Nephron (organoid): ENCODE results near the gene NAP1L2.

Experiments used
- H3K27ac Mint-ChIP-seq, 3 experiments: 2 replicates each; pipeline ENCODE4 v1.8.0; 2020; ENCODE audit warnings: mixed read lengths in 3 of 3, mild to moderate bottlenecking in 2 of 3, moderate library complexity in 1 of 3
- H3K27me3 Mint-ChIP-seq: 2 replicates; pipeline ENCODE4 v1.8.0; 2021; ENCODE audit warnings: low read depth, mild to moderate bottlenecking, moderate library complexity, mixed read lengths
- H3K36me3 Mint-ChIP-seq: 2 replicates; pipeline ENCODE4 v1.8.0; 2020; ENCODE audit warnings: low read depth, mixed read lengths
- H3K4me1 Mint-ChIP-seq: 2 replicates; pipeline ENCODE4 v1.8.0; 2020; ENCODE audit warnings: mixed read lengths
- H3K4me3 Mint-ChIP-seq, 3 experiments: 2 replicates each; pipeline ENCODE4 v1.8.0; 2020; ENCODE audit warnings: mild to moderate bottlenecking in 3 of 3, mixed read lengths in 3 of 3, moderate library complexity in 2 of 3
- H3K9me3 Mint-ChIP-seq: 2 replicates; pipeline ENCODE4 v1.8.0; 2020; ENCODE audit warnings: mixed read lengths
- TF ChIP-seq, protein P1 (sequence below), 3 experiments: fragments of 200-600 bp; sonication (generic); IDR thresholded peaks; one replicate each; pipeline ENCODE4 v1.5.0; 2021; ENCODE audit warnings: antibody characterized with exemption in 3 of 3; ENCODE audit not compliant: unreplicated experiment in 3 of 3

The NAP1L2 gene, protein sequence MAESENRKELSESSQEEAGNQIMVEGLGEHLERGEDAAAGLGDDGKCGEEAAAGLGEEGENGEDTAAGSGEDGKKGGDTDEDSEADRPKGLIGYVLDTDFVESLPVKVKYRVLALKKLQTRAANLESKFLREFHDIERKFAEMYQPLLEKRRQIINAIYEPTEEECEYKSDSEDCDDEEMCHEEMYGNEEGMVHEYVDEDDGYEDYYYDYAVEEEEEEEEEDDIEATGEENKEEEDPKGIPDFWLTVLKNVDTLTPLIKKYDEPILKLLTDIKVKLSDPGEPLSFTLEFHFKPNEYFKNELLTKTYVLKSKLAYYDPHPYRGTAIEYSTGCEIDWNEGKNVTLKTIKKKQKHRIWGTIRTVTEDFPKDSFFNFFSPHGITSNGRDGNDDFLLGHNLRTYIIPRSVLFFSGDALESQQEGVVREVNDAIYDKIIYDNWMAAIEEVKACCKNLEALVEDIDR

DNA sequence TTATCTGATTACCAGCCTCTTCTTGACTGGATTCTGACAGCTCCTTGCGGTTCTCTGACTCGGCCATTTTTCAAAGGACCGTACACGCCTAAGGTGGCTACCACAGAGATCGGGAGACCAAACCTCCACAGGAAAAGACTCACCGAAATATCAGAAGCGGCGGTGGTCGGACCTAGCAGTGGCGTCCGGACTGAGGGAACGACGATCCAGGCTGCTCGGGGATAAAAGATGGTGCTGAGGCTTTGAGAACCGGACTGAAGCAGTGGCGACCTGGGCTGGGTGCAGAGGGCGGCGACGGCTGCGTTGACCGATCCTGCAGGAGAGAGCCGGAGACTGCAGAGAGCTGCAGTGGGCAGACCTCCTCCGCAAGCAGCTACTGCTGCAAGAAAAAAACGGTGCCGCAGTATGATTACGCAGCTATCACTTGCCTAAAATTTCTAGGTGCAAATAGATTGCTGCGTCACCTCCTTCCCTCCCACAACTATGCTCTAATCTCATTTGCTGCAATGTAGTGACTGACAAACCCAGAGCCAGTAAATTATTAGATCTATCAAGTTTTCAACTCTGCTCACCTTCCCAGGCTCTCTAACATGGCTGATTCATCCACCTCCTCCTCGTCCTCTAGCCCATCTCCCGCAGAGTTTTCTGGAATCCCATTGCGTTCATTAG lies at the start of gene NAP1L2:
TSS of gene NAP1L2 (minus strand) at position 426 of the 669 bp plus-strand sequence. CDS start at position 67, 359 bp downstream.
- H3K4me1 Mint-ChIP-seq, result peaks cover 8% of the 10 kb centered on the region
- no peaks in the 10 kb centered on the region for H3K36me3 Mint-ChIP-seq
- TF ChIP-seq, protein P1, sequence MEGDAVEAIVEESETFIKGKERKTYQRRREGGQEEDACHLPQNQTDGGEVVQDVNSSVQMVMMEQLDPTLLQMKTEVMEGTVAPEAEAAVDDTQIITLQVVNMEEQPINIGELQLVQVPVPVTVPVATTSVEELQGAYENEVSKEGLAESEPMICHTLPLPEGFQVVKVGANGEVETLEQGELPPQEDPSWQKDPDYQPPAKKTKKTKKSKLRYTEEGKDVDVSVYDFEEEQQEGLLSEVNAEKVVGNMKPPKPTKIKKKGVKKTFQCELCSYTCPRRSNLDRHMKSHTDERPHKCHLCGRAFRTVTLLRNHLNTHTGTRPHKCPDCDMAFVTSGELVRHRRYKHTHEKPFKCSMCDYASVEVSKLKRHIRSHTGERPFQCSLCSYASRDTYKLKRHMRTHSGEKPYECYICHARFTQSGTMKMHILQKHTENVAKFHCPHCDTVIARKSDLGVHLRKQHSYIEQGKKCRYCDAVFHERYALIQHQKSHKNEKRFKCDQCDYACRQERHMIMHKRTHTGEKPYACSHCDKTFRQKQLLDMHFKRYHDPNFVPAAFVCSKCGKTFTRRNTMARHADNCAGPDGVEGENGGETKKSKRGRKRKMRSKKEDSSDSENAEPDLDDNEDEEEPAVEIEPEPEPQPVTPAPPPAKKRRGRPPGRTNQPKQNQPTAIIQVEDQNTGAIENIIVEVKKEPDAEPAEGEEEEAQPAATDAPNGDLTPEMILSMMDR (IDR thresholded peaks at IDR 0.05; ENCODE audit: unreplicated experiment in 3 of 3), result no peak
- peaks cover 5% of the 10 kb centered on the region for H3K9me3 Mint-ChIP-seq
- H3K27me3 Mint-ChIP-seq, result peaks cover 23% of the 10 kb centered on the region
- peak within 1 kb of the TSS; percentile 88 to 92 (median 90) for H3K4me3 Mint-ChIP-seq
- H3K27ac Mint-ChIP-seq, result peak within 1 kb of the TSS; percentile 55 to 71 (median 55)

DNA sequence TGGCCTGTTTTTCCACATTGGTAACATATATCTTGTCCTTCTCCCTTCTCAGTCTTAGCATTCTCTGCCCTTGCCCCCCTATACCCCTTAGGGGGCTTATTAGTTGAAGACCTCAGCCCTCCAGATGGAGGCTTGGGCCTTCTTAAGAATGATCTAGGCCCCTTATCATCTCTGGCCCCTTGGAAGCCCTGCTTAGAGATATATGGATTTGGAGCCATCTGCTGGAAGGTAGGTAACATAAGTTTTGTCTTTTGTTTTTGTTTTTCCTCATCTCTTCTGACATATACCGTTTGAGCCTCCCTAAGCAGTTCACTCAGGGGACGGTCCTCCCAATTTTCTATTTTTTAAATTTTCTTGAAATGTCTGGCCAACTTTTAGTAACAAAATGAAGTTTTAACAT lies 48.3 kb upstream of the NAP1L2 start:
- no peak overlapping the region for H3K27ac Mint-ChIP-seq
- no peaks in the 10 kb centered on the region for H3K4me1 Mint-ChIP-seq
- peaks cover 8% of the 10 kb centered on the region for H3K27me3 Mint-ChIP-seq
- H3K36me3 Mint-ChIP-seq, result no peaks in the 10 kb centered on the region
- TF ChIP-seq, protein P1 (IDR thresholded peaks at IDR 0.05; ENCODE audit: unreplicated experiment in 3 of 3), result peak in 2 of 3 experiments; percentile 11 to 17
- no peaks in the 10 kb centered on the region for H3K9me3 Mint-ChIP-seq
- no peak overlapping the region for H3K4me3 Mint-ChIP-seq

DNA sequence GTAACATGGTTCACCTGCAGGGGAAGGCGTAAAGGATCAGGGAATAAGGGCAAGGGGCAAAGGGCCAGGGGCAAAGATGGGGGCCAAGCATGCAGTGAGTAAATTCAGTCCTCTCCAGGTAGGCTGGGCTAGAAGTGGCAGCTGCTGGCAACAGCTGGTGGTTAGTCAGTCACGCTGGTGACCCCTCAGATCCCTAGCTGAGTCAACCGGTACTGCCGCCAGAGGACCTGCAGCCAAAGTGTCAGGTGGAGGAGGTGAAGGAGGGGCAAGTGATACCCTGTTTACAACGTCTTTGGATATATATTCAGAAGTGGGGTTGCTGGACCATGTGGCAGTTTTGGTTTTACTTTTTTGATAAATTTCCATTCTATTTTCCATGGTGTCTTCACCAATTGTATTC lies 24.6 kb upstream of the NAP1L2 start:
- Mint-ChIP-seq H3K36me3 (no peaks in the 10 kb centered on the region), H3K4me3 (no peak overlapping the region), H3K9me3 (peaks cover 2% of the 10 kb centered on the region), H3K27me3 (no peaks in the 10 kb centered on the region), H3K4me1 (no peaks in the 10 kb centered on the region), H3K27ac (no peak overlapping the region)
- TF ChIP-seq, protein P1 (IDR thresholded peaks at IDR 0.05; ENCODE audit: unreplicated experiment in 3 of 3), result no peak

DNA sequence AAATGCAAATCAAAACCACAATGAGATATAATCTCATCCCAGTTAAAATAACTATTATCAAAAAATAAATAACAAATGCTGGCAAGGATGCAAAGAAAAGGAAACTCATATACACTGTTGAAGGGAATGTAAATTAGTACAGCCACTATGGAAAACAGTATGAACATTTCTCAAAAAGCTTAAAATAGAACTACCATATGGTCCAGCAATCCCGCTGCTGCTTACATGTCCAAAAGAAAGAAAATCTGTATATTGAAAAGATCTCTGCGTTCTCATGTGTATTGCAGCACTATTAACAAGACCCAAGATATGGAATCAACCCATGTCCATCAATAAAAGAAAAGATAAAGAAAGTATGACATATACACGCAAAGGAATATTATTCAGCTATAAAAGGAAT lies 3.0 kb upstream of the NAP1L2 start:
- Mint-ChIP-seq H3K27me3 (peaks cover 19% of the 10 kb centered on the region), H3K9me3 (peaks cover 13% of the 10 kb centered on the region)

DNA sequence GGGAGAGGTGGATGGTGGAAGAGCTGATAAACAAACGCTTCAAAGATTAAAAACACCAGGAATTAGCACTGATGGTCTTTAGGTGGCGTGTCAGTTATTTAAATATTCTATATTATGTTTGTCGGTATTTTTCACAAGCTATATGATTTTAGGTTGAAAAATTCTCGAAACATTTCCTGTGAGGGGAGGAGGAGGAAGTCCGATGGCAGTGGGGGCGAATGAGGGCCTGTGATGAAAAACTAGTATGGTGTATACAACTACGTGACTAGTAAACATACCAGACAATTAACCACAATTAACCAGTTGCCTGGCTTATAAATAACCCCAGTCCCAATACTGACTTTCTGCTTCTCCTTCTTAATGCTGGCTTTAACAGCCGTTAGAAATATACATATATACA lies 595 bp upstream of the NAP1L2 start:
- TF ChIP-seq, protein P1 (IDR thresholded peaks at IDR 0.05; ENCODE audit: unreplicated experiment in 3 of 3), result no peak
- Mint-ChIP-seq H3K36me3 (no peaks in the 10 kb centered on the region), H3K9me3 (peaks cover 5% of the 10 kb centered on the region), H3K4me3 (peak overlapping the region; percentile 88 to 92 (median 90)), H3K27ac (peak overlapping the region; percentile 55 to 71 (median 55)), H3K27me3 (peaks cover 23% of the 10 kb centered on the region), H3K4me1 (peaks cover 8% of the 10 kb centered on the region)

More for the DNA sequence above, 3.0 kb upstream of the NAP1L2 start:
- Mint-ChIP-seq H3K36me3 (no peaks in the 10 kb centered on the region), H3K4me3 (no peak overlapping the region), H3K4me1 (peaks cover 8% of the 10 kb centered on the region), H3K27ac (no peak overlapping the region)
- TF ChIP-seq, protein P1 (IDR thresholded peaks at IDR 0.05; ENCODE audit: unreplicated experiment in 3 of 3), result no peak
